ENCODE measurements around the gene ITPR3. TPM values are rescaled to one million over a fixed set of nuclear protein-coding genes. Genes with fewer than 3 reads are reported as not detected.

The ITPR3 gene
- total RNA-seq, 4 donors from 2014 or later = 174 to 206 (median 199) TPM

DNA sequence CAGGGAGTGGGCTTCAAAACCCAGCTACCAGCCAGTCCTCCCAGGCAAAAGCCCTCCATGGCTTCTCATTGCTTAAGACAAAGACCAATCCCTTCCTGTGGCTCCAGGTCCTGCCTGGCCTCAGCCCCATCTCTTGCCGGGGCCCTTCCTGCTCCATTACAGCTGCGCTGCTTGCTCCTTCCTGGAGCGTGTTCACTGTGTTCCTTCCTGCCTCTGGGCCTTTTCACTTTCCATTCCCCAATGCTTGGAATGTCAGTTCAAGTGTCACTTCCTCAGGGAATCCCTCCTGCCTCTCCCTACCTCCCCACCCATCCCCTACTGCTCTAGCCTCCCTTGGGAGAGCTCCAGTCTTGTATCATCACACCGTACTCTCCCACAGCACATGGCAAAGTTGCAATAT lies 11.1 kb upstream of the ITPR3 start:
- no peaks in the 10 kb centered on the region for H3K27me3 ChIP-seq
- TF ChIP-seq POLR2AphosphoS5 (IDR thresholded peaks at IDR 0.05) (no peak), CTCF (IDR thresholded peaks at IDR 0.05) (no peak), EP300 (IDR thresholded peaks at IDR 0.05) (no peak), POLR2A (IDR thresholded peaks at IDR 0.05) (no peak)
- WGBS = 58% methylated on average over 4 of the region's 4 CpGs

DNA sequence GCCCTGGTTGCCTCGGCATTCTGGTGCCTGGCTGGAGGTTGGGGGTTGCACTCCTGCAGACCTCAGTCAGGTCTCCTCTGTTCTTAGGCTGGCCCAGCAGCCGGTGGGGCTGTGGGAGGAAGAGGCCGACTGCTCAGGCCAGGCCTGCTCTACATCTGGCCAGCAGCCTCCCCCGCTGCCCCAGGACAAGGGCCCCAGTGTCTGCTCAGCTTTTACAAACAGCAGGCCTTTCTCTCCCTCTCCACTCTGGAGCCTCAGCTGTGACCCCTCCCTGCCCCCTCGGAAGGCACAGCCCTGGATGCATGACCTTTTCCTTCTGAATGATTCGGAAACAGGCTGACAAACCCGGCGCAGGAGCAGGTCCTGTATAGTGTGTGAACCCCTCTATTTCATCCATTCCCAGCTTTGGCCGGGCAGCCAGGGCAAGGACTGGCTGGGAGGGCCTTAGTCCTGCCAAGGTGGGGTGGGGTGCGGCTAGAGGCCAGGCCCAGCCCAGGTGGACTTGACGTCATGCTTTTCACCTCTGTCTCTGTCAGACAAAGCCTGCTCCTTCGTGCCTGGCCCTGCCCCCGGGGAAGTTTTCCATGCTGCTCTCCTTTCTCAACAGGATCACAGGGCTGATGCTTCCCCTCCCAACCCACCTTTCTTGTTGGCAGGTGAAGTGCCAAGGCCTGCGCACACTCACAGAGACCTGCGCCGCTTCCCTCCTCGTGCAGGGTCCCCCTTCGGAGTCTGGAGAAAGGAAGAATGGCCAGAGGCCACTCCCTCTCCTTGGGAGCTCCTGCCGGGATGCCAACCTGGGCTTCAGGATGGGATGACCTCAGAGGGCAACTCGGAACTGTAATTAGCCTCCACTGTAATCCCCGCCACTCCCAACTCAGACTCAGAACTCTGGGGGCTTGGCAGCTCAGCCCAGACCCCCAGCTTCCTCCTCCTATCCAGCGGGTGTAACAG lies 10.1 kb upstream of the ITPR3 start:
- no peaks in the 10 kb centered on the region for H3K9me3 ChIP-seq
- DNase-seq (ENCODE audit: low spot score in 2 of 2) = peak in 1 of 2 donors; percentile 74
- no peaks in the 10 kb centered on the region for H3K36me3 ChIP-seq
- peaks cover 62% of the 10 kb centered on the region for H3K4me1 ChIP-seq
- no peak for TF ChIP-seq CTCF (IDR thresholded peaks at IDR 0.05)
- TF ChIP-seq POLR2AphosphoS5 (IDR thresholded peaks at IDR 0.05) = no peak
- TF ChIP-seq POLR2A (IDR thresholded peaks at IDR 0.05) = no peak
- H3K27ac ChIP-seq = peak overlapping the region; percentile 51
- H3K27me3 ChIP-seq = no peaks in the 10 kb centered on the region
- WGBS = 75% methylated on average over 19 of the region's 22 CpGs
- no peak overlapping the region for H3K4me3 ChIP-seq

More for the DNA sequence above, 11.1 kb upstream of the ITPR3 start:
- H3K4me3 ChIP-seq = no peak overlapping the region
- no peaks in the 10 kb centered on the region for H3K9me3 ChIP-seq
- H3K27ac ChIP-seq = peak overlapping the region; percentile 51
- peak in 1 of 2 donors; percentile 41 for DNase-seq (ENCODE audit: low spot score in 2 of 2)
- no peaks in the 10 kb centered on the region for H3K36me3 ChIP-seq
- peaks cover 60% of the 10 kb centered on the region for H3K4me1 ChIP-seq

- peak in 1 of 2 donors; percentile 76 for DNase-seq (ENCODE audit: low spot score in 2 of 2)
These were observed 7.9 kb upstream of the ITPR3 start for GRCh38 chr6:33613146-33613794.

DNA sequence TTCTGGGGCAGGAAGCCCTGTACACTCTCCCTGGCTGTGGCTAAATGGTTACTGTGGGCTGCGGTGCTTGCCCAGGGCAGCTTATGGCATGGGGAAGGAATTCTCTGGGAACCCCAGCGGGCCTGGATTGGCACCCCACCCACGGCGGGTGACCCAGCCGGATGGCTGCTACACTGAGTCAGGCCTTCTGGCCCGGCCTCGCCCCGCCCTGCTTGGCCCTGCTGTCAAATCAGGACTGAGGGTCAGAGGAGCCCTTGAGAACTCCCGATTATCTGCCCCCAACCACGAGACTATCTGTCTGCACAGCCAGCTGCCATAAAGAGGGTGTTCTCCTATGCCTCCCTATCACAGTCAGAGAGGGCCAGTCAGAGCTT lies 7.3 kb upstream of the ITPR3 start:
- no peaks in the 10 kb centered on the region for H3K27me3 ChIP-seq
- peak overlapping the region; percentile 11 for H3K27ac ChIP-seq
- H3K9me3 ChIP-seq = no peaks in the 10 kb centered on the region
- no peaks in the 10 kb centered on the region for H3K36me3 ChIP-seq
- H3K4me3 ChIP-seq = no peak overlapping the region
- no peak for TF ChIP-seq EP300 (IDR thresholded peaks at IDR 0.05)
- no peak for TF ChIP-seq POLR2AphosphoS5 (IDR thresholded peaks at IDR 0.05)
- no peak for TF ChIP-seq CTCF (IDR thresholded peaks at IDR 0.05)
- no peak for TF ChIP-seq POLR2A (IDR thresholded peaks at IDR 0.05)
- DNase-seq (ENCODE audit: low spot score in 2 of 2) = peak in 1 of 2 donors; percentile 78
- WGBS = 40% methylated on average over 10 of the region's 10 CpGs
- peaks cover 42% of the 10 kb centered on the region for H3K4me1 ChIP-seq

More at GRCh38 chr6:33613146-33613794, 7.9 kb upstream of the ITPR3 start:
- Histone ChIP-seq H3K4me3 (no peak overlapping the region), H3K36me3 (no peaks in the 10 kb centered on the region), H3K27me3 (no peaks in the 10 kb centered on the region), H3K9me3 (no peaks in the 10 kb centered on the region), H3K4me1 (peaks cover 44% of the 10 kb centered on the region), H3K27ac (peak overlapping the region; percentile 11)
- 68% methylated on average over 8 of the region's 8 CpGs for WGBS
- no peak for TF ChIP-seq POLR2AphosphoS5 (IDR thresholded peaks at IDR 0.05)
- no peak for TF ChIP-seq POLR2A (IDR thresholded peaks at IDR 0.05)
- TF ChIP-seq EP300 (IDR thresholded peaks at IDR 0.05) = no peak
- no peak for TF ChIP-seq CTCF (IDR thresholded peaks at IDR 0.05)

DNA sequence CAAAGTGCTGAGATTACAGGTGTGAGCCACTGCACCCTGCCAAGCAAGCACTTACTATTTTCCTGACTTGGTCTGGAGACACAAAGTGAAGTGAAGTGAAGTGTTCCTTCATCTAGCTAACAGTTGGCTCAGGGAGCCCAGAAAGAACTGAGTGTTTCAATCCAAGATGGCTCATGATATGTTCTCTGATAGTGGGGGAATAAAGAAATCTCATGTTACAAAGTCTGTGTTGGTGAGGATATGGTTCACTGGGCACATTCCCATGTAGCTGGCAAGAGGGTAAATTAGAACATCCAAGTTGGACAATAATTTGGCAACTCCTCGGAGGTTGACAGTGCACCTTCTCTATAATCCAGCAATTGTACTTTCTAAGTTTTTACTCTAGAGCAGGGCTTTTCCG lies 5.0 kb upstream of the ITPR3 start:
- TF ChIP-seq POLR2A (IDR thresholded peaks at IDR 0.05) (no peak), CTCF (IDR thresholded peaks at IDR 0.05) (no peak), EP300 (IDR thresholded peaks at IDR 0.05) (no peak), POLR2AphosphoS5 (IDR thresholded peaks at IDR 0.05) (no peak)
- no peak for DNase-seq (ENCODE audit: low spot score in 2 of 2)

More for the DNA sequence above, 5.0 kb upstream of the ITPR3 start:
- no peak overlapping the region for H3K27ac ChIP-seq
- no peak overlapping the region for H3K4me3 ChIP-seq
- H3K27me3 ChIP-seq = no peaks in the 10 kb centered on the region
- no peaks in the 10 kb centered on the region for H3K9me3 ChIP-seq
- no peaks in the 10 kb centered on the region for H3K36me3 ChIP-seq
- 79% methylated on average over 2 of the region's 2 CpGs for WGBS
- peaks cover 34% of the 10 kb centered on the region for H3K4me1 ChIP-seq

Data from suprapubic skin (tissue), 4 donors.